Neural cell (in vitro differentiated cells): ENCODE results near the gene NF2.

Experiments
- CTCF ChIP-seq: fragments of 450-650 bp; IDR thresholded peaks from 2 replicates; pipeline ENCODE4 v1.5.1; 2014; ENCODE audit warnings: antibody characterized with exemption, mild to moderate bottlenecking, moderate library complexity; ENCODE audit not compliant: poor library complexity, severe bottlenecking
- RAD21 ChIP-seq: fragments of 450-650 bp; conservative IDR thresholded peaks from 2 replicates; pipeline ENCODE4 v1.6.1; 2014; ENCODE audit warnings: antibody characterized with exemption, mild to moderate bottlenecking, moderate library complexity

GRCh38 chr22:29567338-29567737 lies 36.1 kb upstream of the NF2 start:
- TF ChIP-seq CTCF (no peak), RAD21 (no peak)
